Epithelial cell of proximal tubule (primary cell): ENCODE data around the gene TEDC1. TPM values are rescaled to one million over a fixed set of nuclear protein-coding genes. Genes with fewer than 3 reads are reported as not detected.
A peak's percentile ranks its signal among the peaks of the same experiment; 100 is the strongest.

ENCODE experiments used
- DNase-seq: peaks from one replicate; pipeline ENCODE4 v3.0.0-alpha.2; 2011; ENCODE audit warnings: low read depth
- H3K4me3 ChIP-seq: 2 replicates; pipeline ENCODE4 v1.5.1; 2011; ENCODE audit warnings: low read depth, mild to moderate bottlenecking, low read length
- total RNA-seq: library from RNA; depleted of rRNA; stranded (reverse); fragments of >200 nt; gene quantifications from 2 replicates; pipeline ENCODE4 v1.2.3, GENCODE V29; 2015
- TF ChIP-seq, protein P1 (sequence below): conservative IDR thresholded peaks from 2 replicates; pipeline ENCODE4 v1.5.1; 2012; ENCODE audit warnings: low read depth, mild to moderate bottlenecking, low read length

The TEDC1 gene
- total RNA-seq, 1 donor from 2014 or later: 30.5 TPM

DNA sequence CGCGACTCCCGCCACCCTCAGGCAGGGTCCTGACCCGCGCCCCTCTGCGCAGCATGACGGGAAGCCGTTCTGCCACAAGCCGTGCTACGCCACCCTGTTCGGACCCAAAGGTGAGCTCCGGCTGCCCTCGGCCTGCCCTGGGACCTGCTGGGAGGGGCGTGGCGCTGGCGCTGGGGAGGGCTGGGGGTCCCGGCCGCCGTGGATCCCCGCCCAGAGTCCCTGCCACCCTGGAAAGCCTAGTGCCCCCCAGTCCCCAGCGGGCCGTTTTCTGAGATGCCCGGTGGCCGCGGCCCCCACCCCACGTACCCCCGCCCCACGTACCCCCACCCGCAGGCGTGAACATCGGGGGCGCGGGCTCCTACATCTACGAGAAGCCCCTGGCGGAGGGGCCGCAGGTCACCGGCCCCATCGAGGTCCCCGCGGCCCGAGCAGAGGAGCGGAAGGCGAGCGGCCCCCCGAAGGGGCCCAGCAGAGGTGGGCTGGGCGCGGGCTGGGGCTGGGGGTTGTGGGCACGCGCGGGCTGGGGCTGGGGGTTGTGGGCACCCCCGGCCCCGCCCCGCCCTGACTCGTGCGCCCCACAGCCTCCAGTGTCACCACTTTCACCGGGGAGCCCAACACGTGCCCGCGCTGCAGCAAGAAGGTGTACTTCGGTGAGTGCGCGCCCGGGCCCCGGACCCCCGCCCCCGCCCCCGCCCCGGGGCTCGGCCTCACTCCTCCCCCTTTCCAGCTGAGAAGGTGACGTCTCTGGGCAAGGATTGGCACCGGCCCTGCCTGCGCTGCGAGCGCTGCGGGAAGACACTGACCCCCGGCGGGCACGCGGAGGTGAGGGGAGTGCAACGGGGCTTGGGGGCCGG lies 12.4 kb upstream of the TEDC1 start:
- DNase-seq: no peak
- TF ChIP-seq, protein P1, sequence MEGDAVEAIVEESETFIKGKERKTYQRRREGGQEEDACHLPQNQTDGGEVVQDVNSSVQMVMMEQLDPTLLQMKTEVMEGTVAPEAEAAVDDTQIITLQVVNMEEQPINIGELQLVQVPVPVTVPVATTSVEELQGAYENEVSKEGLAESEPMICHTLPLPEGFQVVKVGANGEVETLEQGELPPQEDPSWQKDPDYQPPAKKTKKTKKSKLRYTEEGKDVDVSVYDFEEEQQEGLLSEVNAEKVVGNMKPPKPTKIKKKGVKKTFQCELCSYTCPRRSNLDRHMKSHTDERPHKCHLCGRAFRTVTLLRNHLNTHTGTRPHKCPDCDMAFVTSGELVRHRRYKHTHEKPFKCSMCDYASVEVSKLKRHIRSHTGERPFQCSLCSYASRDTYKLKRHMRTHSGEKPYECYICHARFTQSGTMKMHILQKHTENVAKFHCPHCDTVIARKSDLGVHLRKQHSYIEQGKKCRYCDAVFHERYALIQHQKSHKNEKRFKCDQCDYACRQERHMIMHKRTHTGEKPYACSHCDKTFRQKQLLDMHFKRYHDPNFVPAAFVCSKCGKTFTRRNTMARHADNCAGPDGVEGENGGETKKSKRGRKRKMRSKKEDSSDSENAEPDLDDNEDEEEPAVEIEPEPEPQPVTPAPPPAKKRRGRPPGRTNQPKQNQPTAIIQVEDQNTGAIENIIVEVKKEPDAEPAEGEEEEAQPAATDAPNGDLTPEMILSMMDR: no peak
- no peak overlapping the region for H3K4me3 ChIP-seq

DNA sequence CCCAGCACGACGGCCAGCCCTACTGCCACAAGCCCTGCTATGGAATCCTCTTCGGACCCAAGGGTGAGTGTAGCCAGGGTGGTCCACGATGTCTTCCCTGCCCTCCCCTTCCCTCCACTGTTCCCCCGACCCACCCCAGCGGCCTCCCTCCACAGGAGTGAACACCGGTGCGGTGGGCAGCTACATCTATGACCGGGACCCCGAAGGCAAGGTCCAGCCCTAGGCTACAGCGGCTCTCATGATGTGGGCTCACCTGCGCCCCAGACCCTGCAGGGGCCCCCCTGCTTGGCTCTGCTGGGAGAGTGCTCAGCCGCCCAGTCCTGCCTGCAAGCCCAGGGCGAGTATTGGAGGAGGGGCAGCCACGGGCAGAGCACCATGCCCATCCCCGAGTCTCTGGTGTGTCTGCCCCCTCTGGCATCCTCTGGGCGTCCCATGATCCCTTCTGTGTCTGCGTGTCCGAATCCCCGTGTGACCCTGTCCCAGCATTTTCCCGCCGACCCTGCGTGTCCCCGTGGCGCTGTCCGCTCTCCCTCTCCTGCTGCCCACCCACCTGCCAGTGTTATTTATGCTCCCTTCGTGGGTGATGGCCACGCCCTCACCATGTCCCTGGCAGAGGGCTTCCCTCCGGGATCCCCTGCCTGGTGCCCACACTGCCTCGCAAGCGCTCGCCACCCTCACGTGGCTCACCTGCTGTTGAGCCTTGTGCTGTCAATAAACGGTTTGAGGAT lies 11.5 kb upstream of the TEDC1 start:
- TF ChIP-seq, protein P1: no peak
- DNase-seq: no peak
- no peak overlapping the region for H3K4me3 ChIP-seq

DNA sequence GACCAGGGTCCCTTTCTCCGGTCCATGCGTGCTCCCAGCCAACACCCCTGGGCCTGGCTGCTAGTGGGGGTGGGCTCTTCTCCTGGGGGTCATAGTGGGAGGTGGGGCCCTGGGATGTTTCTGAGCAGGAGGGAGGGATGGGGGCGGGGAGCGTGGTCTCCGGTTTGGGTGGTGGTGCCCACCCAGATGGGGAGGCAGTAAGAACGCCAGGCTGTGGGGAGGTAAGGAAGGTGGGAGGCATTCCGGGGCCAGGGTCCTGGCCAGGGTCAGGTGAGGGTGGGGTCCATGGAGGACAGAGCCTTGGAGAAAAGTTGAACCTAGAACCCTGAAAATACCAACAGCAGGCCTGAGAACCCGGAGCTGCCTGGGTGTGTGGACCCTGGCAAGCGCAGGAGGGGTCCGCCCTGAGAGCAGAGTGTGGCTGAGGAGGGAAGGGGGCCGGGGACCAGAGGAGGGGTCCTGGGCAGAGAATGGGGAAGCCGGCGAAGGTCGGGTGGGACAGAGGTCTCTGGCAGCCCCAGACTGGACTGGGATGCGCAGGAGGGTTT lies 10.8 kb upstream of the TEDC1 start:
- H3K4me3 ChIP-seq: no peak overlapping the region
- TF ChIP-seq, protein P1: no peak
- DNase-seq: no peak

DNA sequence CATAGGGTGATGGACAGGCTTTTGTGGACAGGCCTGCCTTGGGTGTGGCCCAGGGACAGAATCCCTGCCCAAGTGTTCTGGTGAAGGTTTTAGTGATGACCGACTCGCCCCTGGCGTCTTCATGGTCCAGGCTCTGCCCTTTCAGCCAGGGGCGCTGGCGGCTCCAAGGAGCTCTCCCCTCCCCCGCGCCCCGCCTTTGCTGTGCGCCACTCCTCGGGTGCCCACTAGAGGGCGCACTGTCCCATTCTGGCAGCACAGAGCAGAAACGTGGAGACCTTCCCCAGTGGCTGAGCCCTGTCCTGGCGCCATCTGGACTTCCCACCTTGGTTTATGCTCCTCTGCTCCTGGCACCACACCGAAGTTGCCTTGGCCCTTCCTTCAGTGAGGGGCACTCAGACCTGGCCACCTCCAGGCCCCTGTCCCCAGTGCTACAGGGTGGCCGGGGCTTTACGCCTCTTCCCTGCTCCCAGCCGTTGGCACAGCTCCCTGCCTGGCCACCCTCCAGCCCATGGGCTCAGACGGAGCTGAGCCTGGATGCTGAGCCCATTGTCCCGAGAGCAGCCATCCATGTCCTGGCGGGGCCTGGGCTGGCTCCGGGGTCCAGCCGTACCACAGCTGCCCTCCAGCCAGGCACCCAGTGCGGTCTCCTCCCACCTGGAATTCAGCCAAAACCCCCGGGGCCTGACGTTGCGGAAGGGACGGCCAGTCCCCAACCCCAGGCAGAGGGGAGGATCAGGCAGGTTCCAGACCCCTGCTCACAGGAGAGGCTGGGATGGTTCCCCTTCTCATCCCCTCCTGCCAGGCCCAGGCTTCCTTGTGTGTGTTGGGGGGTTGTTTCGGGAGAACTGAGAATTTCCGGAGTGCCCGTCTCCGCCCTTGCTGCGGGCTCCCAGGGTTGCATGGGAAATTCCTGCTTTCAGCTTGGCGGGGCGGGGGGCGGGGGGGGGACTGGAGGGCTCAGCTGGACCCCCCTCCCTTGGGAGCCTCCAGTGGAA lies 9.9 kb upstream of the TEDC1 start:
- TF ChIP-seq, protein P1: peak; percentile 95
- H3K4me3 ChIP-seq: peak overlapping the region; percentile 45
- DNase-seq: no peak

DNA sequence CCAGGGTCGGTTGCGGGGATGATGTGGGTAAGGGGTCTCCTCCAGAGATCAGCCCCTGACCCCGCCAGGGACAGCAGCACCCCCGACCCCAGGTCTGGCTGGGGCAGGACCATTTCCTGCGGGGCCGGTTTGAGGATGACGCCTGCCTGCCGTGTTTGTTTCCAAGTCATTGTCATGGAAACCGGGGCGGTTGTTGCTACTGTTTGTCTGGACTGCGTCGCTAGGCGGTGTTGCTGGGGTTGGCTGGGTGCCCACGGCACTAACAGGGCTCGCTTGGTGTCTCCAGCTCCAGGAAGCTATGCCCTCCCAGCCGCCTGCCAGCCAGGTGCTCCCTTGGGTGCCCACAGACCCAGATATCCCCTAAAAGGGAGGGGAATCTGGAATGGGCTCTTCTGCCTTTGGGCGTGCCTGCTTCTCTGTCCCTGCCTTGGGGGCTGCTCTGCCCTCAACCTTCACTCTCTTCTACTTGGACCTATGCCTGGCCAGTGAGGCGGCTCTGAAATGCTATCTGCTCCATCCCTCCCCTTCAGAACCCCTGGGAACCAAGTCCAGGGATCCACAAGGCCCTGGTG lies 9.1 kb upstream of the TEDC1 start:
- TF ChIP-seq, protein P1: peak; percentile 11

DNA sequence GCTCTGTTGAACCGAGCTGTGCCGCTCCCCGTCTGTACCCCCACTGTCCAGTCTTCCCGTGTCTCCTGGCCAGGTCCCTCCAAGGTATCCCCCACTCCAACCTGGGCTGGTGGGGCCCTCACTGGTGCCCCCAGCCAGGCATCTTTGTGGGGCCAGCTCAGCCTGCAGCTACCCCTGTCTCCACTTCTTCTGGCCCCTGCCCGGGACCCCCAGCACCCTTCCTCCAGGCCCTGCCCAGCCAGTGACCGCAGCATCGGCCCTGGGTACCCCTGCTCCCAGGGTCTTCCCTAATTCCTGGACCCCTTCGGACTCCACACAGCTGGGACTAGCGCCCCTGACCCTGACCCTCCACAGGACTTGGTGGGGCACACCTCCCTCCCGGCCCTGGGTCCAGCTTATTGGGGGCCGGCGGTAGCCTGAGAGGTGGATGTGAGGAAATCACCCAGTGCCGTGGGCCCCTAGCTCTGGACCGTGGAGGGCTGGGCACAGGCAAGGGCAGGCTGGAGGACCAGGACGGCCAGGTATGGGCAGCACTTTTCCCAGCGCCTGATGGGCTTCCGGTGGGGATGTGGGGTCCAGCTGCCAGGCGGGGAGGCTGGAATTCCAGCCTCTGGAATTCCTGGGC lies 8.4 kb upstream of the TEDC1 start:
- no peak overlapping the region for H3K4me3 ChIP-seq
- DNase-seq: no peak
- TF ChIP-seq, protein P1: no peak

More for the DNA sequence above, 9.1 kb upstream of the TEDC1 start:
- peak; percentile 85 for DNase-seq
- peak overlapping the region; percentile 45 for H3K4me3 ChIP-seq
